Caki2 (cell line): ENCODE measurements around the gene CDKN1B. TPM values are rescaled to one million over a fixed set of nuclear protein-coding genes. Genes with fewer than 3 reads are reported as not detected.
A peak's percentile ranks its signal among the peaks of the same experiment; 100 is the strongest.

ENCODE experiments used
- DNase-seq: peaks from one replicate; pipeline ENCODE4 v3.0.0-alpha.2; 2015; ENCODE audit warnings: low read depth
- in situ Hi-C: cut with HindIII; loops from 2 replicates; pipeline ENCODE4 v1.10.0; 2016; ENCODE audit warnings: low sequenced_read_pairs, low pct_unique_long_range_greater_than_20kb, mixed read lengths
- total RNA-seq: library from RNA; depleted of rRNA; stranded (reverse); fragments of >200 nt; shearing (Covaris generic); gene quantifications from 2 replicates; pipeline ENCODE4 v1.2.3, GENCODE V29; 2014; ENCODE audit warnings: low replicate concordance

Gene CDKN1B
- total RNA-seq, 1 experiment from 2014 or later, result 43.9 TPM

DNA sequence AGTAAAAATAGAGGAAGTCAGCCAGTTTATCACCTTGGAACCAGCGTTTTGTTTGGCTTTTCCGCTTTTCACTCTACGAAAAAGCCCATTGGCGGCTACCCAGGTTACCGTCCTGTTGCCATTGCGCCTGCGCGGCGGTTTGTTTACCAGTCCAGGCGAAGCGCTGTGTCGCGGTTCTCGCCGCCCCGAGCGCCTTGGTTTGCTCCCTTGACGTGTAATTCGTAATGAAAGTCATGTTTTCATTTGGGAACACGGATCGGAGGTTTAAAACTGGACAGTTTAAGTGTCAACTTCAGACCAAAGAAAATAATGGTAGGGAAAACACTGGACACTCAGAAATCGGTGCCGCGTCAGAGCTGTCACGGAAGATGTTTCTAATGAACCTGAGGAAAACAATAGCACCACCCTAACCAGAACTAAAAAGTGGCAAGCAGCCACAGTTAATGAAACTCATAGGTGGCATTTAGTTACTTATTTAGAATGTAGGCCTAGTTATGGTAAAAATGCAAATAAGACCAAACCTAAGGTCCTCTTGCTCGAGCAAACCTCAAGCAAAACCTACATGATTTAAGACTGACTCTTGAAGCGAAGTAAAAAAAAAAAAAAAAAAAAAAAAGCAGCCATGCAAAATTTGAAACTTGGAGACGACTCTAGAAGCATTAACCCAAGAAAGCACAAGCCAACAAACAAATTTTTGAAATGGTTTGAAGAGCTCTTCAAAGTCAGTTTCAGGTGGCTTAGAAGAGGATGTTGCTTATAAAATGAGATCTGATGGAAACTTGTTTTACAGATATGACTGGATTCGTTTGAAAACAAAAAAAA, 20.4 kb upstream of the CDKN1B start:
- in situ Hi-C loops, result no loop called here
- DNase-seq, result peak; percentile 85

DNA sequence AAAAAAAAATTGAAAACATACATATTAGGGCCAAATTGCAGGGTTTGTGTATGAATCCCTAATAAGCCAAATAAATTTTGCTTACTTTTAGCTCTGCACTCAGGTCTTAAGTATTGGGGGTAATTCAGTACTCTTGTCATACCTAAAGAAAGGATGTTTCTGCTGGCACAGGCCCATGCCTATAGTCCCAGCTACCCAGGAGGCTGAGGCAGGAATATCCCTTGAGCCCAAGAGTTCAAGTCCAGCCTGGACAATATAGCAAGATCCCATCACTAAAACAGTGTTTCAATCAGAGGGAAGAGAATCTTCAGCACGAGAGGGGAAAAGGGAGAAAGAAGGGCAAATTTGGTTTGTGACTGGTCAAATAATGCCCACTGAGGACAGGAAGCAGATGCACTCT, 17.8 kb upstream of the CDKN1B start:
- DNase-seq, result no peak
- in situ Hi-C loops, result no loop called here

GRCh38 chr12:12700254-12700653, 16.9 kb upstream of the CDKN1B start:
- no peak for DNase-seq
- in situ Hi-C loops, result no loop called here

- in situ Hi-C loops, result no loop called here
- no peak for DNase-seq
These were observed 15.7 kb upstream of the CDKN1B start for GRCh38 chr12:12701457-12701856.

DNA sequence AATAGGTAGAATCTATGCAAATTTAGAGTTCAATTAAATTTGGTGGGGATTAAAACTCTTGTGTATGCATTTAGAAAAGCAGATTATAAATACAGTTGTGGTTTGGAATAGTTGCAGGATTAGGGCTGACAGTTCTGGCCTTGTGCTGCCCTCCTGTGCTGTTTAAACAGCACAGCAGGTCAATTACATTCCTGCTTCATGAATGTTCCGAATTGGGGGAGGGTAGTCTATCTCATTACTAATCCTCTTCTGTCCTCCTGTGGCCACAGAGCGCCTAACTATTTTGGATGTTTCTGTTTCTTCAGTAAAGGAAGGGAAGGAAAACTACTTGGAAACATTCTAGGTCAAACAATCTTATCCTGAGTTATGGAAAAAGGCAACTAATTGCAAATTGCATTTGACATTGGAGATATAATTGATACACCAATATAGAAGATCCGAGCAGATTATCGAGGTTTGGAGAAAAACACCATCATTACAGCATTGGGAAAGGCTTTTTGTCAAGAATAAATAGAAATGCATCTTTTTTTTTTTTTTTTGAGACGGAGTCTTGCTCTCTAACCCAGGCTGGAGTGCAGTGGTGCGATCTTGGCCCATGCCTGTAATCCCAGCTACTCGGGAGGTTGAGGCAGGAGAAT, 12.5 kb upstream of the CDKN1B start:
- in situ Hi-C loops, result no loop called here
- DNase-seq, result peak; percentile 86

- in situ Hi-C loops, result no loop called here
- no peak for DNase-seq
These were observed 11.2 kb upstream of the CDKN1B start for GRCh38 chr12:12705838-12706520.

GRCh38 chr12:12713932-12714275, 3.3 kb upstream of the CDKN1B start:
- DNase-seq, result no peak
- in situ Hi-C loops, result no loop called here

DNA sequence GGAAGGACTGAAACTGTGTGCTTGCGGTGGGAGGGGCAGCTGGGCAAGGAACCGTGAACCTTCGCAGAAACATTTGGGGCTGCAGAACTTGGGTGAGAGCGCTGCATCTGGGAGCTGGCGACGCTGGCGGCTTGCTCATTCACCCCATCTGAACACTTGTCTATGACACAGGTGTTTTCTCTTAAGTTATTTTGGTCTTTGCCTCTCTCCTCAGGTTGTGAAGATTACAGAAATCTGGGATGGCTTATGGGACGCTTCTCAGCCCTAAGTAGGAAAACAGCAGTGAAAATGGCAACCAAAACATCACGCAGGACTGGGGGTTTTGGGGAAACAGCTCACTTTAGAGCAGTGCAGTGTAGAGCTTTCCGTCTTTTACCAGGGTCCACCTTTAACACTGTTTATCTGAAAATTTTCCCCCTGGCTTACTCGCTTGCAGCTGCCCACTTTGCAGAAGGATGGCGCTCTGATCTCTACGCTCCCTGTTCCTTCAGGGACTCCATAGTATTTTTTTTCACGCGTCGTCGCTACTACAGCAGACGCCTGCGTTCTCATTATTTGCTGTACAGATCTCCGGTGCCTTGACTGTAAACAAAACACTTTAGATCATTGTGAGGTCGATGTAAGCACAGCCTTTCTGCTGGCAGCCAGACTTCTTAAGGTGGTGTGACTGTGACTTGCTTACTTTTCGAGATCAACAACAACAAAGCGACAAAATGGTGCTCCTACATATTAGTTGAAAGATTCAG, 2.7 kb upstream of the CDKN1B start:
- in situ Hi-C loops, result no loop called here
- DNase-seq, result peak; percentile 72

- DNase-seq, result no peak
- in situ Hi-C loops, result no loop called here
These were observed 2.1 kb upstream of the CDKN1B start for GRCh38 chr12:12715128-12715458.

DNA sequence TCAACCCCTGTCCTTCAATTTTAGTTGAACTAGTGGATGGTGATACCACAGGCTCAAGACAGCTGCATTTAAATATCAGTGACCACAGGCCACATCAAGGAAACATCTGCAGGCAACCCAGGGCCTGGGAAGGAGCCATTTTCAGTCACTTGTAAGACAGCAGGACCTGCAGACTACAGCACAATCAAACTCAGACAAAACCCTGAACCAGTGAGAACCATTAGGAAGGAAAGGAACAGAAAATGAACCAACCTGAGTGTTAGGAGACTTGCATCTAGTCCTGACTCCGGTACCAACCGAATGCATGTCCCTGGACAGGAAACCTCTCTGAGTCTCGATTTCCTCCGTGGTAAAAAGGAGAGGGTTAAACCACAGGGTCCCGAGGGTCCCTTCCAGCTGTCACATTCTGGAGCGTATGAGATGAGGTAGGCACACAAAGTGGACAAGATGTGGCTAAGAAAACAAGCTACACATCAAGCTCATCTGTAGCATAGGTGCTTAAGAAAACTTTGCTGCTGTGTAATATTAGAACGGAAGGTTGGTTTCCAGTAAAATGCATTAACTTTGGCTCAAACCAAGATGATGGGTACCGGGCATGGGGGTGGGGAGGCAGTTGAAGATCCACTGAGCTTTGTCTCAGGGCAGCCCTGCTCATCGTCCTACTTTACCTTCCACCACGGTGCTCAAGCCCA, 1.6 kb upstream of the CDKN1B start:
- in situ Hi-C loops, result no loop called here
- DNase-seq, result peak; percentile 57

DNA sequence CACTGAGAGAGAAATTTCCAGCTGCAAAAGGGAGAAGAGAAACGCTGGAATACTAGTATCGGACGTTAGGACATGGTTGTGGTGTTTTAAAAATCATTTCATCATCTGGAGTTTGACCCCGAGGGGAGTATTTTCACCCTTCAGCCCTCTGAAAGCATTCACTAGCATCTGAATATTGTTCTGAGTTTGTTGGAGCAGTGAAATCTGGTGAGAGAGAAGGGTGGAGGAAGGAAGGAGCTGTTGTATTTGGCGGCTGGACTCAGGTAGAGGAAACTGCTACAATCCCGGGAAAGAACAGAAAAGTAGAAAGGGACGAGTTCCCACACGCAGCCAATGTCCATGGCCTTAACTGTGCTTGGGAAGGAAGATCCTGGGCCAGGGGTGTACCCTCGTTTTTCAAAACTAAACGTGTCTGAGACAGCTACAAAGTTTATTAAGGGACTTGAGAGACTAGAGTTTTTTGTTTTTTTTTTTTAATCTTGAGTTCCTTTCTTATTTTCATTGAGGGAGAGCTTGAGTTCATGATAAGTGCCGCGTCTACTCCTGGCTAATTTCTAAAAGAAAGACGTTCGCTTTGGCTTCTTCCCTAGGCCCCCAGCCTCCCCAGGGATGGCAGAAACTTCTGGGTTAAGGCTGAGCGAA, 896 bp upstream of the CDKN1B start:
- in situ Hi-C loops, result no loop called here
- peak; percentile 71 for DNase-seq

- in situ Hi-C loops, result no loop called here
- DNase-seq, result peak; percentile 40
These were observed 615 bp downstream of the CDKN1B start for GRCh38 chr12:12717586-12718380.

- no peak for DNase-seq
- in situ Hi-C loops, result no loop called here
These were observed 1.2 kb downstream of the CDKN1B start for GRCh38 chr12:12718381-12718759.

DNA sequence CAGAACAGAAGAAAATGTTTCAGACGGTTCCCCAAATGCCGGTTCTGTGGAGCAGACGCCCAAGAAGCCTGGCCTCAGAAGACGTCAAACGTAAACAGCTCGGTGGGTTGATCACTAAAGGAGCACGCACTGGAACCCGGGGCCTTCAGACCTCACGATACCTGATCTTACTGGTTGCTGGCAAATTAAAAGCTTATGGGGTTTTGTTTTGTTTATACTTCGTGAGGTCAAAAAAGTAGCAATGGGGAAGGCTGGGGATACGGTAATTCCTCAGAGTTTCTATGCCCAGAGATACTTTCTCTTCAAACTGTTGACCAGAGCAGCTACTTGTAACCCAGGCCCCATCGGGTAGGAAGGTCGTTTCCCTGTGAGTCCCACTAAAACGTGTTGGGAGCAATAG, 1.7 kb downstream of the CDKN1B start:
- in situ Hi-C loops, result no loop called here
- DNase-seq, result peak; percentile 45

GRCh38 chr12:12719496-12719895, 2.3 kb downstream of the CDKN1B start:
- in situ Hi-C loops, result no loop called here
- peak; percentile 54 for DNase-seq

- in situ Hi-C loops, result no loop called here
- peak; percentile 41 for DNase-seq
These were observed 2.9 kb downstream of the CDKN1B start for GRCh38 chr12:12720052-12720451.

DNA sequence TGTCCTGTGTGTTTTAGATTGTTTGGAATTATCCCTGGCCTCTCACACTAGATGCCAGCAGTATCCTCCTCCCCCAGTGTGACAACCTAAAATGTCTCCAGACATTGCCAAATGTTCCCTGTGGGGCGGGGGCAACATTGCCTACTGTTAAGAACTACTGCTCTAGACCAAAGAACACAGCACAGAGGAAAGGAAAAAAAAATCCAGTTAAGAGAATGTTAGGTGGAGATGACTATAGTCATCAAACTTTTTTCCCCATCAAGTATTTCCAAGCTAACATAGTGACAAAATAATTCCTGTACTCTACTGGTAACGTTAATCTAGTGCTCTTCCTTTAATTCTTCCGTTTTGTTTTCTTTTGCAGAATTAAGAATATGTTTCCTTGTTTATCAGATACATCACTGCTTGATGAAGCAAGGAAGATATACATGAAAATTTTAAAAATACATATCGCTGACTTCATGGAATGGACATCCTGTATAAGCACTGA, 3.5 kb downstream of the CDKN1B start:
- in situ Hi-C loops, result no loop called here

More for the DNA sequence above, 3.5 kb downstream of the CDKN1B start:
- DNase-seq, result peak; percentile 68
